K562 (cell line): ENCODE data around the gene NPTXR. TPM values are rescaled to one million over a fixed set of nuclear protein-coding genes. Genes with fewer than 3 reads are reported as not detected.

Experiments used
- ATAC-seq: fragments of 200-7000 bp; cut with Tn5 transposase; 3 replicates; pipeline ENCODE4 v1.9.1; 2020; ENCODE audit warnings: moderate library complexity
- BruUV-seq: library from RNA; stranded (reverse); fragments of 400-500 nt; replicated peaks from 2 replicates; lab custom pipeline; 2021; lab: Mats Ljungman, UMichigan
- CTCF ChIA-PET: fragments of 300-600 bp; formaldehyde crosslinking; extraction: SDS; loops from one replicate; lab custom pipeline; 2021; ENCODE audit warnings: low intra/inter-chr PET ratio; lab: Yijun Ruan, JAX
- POLR2A ChIA-PET: fragments of 300-600, 350-650 bp; sonication (Branson Sonifier 250); formaldehyde crosslinking; extraction: SDS; loops from one replicate; lab custom pipeline; 2021; ENCODE audit warnings: antibody characterized with exemption, inconsistent platforms; lab: Yijun Ruan, JAX
- DNase-seq, 4 experiments: peaks; one replicate each; pipeline versions ENCODE4 v3.0.0 to v3.0.0-alpha.2; 2011 to 2018; ENCODE audit warnings: low spot score in 3 of 4, mixed read lengths in 3 of 4; ENCODE audit errors: extremely low read depth in 1 of 4
- FAIRE-seq: peaks from 2 replicates; lab custom pipeline; 2011; peaks lifted over from hg19 to GRCh38; lab: Jason Lieb, UNC
- H2AFZ ChIP-seq: 2 replicates; pipeline ENCODE4 v1.6.0; 2011; ENCODE audit warnings: low read depth, low read length, control low read depth, inconsistent platforms
- H3K27ac ChIP-seq: fragments of 200-600 bp; 3 replicates; pipeline ENCODE4 v1.8.0; 2011; ENCODE audit warnings: low read depth, mild to moderate bottlenecking, control low read depth, inconsistent platforms, low read length, moderate library complexity, mixed read lengths; ENCODE audit errors: extremely low read depth
- H3K27me3 ChIP-seq, 2 experiments: fragments of 300-600 bp in 1 of 2; 2 replicates in 1 of 2; 3 replicates in 1 of 2; pipeline versions ENCODE4 v1.6.0 to v1.8.0; 2011; ENCODE audit warnings: inconsistent platforms in 2 of 2, low read length in 2 of 2, mild to moderate bottlenecking in 1 of 2, mixed read lengths in 1 of 2, moderate library complexity in 1 of 2; ENCODE audit not compliant: control insufficient read depth in 2 of 2, insufficient read depth in 2 of 2
- H3K36me3 ChIP-seq: fragments of 300-600 bp; 3 replicates; pipeline ENCODE4 v1.8.0; 2011; ENCODE audit warnings: mild to moderate bottlenecking, low read length, inconsistent platforms; ENCODE audit not compliant: control insufficient read depth, insufficient read depth
- H3K4me1 ChIP-seq, 2 experiments: fragments of 200-600 bp in 1 of 2; replicated peaks in 1 of 2; 2 replicates in 1 of 2; 3 replicates in 1 of 2; pipeline versions ENCODE4 v1.5.1 to v1.8.0; 2011; ENCODE audit warnings: inconsistent platforms in 2 of 2, low read length in 2 of 2, mild to moderate bottlenecking in 1 of 2, mixed read lengths in 1 of 2, moderate library complexity in 1 of 2; ENCODE audit not compliant: control insufficient read depth in 2 of 2, insufficient read depth in 2 of 2
- H3K4me2 ChIP-seq: 2 replicates; pipeline ENCODE4 v1.6.1; 2011; ENCODE audit warnings: low read length, control low read depth, inconsistent platforms, mixed read lengths; ENCODE audit not compliant: insufficient read depth
- H3K4me3 ChIP-seq: fragments of 200-600 bp; sonication (generic), shearing (Covaris generic); 2 replicates; pipeline ENCODE4 v1.5.1; 2016; ENCODE audit warnings: control low read depth, inconsistent platforms
- H3K79me2 ChIP-seq: fragments of 200-600 bp; 3 replicates; pipeline ENCODE4 v1.8.0; 2011; ENCODE audit warnings: low read length, inconsistent platforms; ENCODE audit not compliant: control insufficient read depth, insufficient read depth
- H3K9ac ChIP-seq, 2 experiments: 2 replicates each; pipeline versions ENCODE4 v1.6.0 to v1.6.1; 2011; ENCODE audit warnings: low read depth in 2 of 2, low read length in 2 of 2, control low read depth in 1 of 2, inconsistent platforms in 1 of 2, mild to moderate bottlenecking in 1 of 2, mixed read lengths in 1 of 2; ENCODE audit not compliant: insufficient read depth in 1 of 2
- H3K9me1 ChIP-seq: one replicate; pipeline ENCODE4 v1.6.0; 2011; ENCODE audit warnings: inconsistent platforms, mild to moderate bottlenecking, low read length, moderate library complexity; ENCODE audit not compliant: control insufficient read depth, insufficient read depth
- H3K9me3 ChIP-seq: replicated peaks from 2 replicates; pipeline ENCODE4 v1.5.1; 2011; ENCODE audit warnings: low read depth, low read length, inconsistent platforms; ENCODE audit not compliant: control insufficient read depth, insufficient read depth
- H4K20me1 ChIP-seq: replicated peaks from 2 replicates; pipeline ENCODE4 v1.6.1; 2011; ENCODE audit warnings: low read length, inconsistent platforms, mixed read lengths; ENCODE audit not compliant: control insufficient read depth, insufficient read depth
- ASH1L ChIP-seq: fragments of 450-650 bp; IDR thresholded peaks from 2 replicates; pipeline ENCODE4 v1.6.1; 2018; ENCODE audit warnings: borderline replicate concordance, mild to moderate bottlenecking, low read depth; ENCODE audit not compliant: partially characterized antibody
- CREB3L1 ChIP-seq: fragments of 450-650 bp; IDR thresholded peaks from 2 replicates; pipeline ENCODE4 v1.6.1; 2014; ENCODE audit warnings: low read depth, mild to moderate bottlenecking, moderate library complexity, borderline replicate concordance
- ELK3 ChIP-seq: fragments of 450-650 bp; formaldehyde crosslinking; IDR thresholded peaks from 2 replicates; pipeline ENCODE4 v1.4.0; 2020; ENCODE audit warnings: mild to moderate bottlenecking
- GABPA ChIP-seq: fragments of 200-800 bp; sonication (Bioruptor generic); conservative IDR thresholded peaks from 2 replicates; pipeline ENCODE4 v1.6.1; 2016; ENCODE audit warnings: low read depth, missing genetic modification characterization, missing compliant biosample characterization
- ILF3 ChIP-seq: fragments of 450-650 bp; IDR thresholded peaks from 2 replicates; pipeline ENCODE4 v1.6.1; 2018; ENCODE audit warnings: antibody characterized with exemption, mild to moderate bottlenecking, moderate library complexity, borderline replicate concordance
- KAT2B ChIP-seq: IDR thresholded peaks from one replicate; pipeline ENCODE4 v1.6.1; 2012; ENCODE audit warnings: low read depth, mild to moderate bottlenecking, control low read depth, inconsistent platforms, low read length, moderate library complexity
- MCM7 ChIP-seq, 2 experiments: fragments of 450-650 bp; IDR thresholded peaks; 2 replicates each; pipeline ENCODE4 v1.6.1; 2016 to 2018
- MTA1 ChIP-seq: fragments of 450-650 bp; IDR thresholded peaks from 2 replicates; pipeline ENCODE4 v1.6.1; 2017; ENCODE audit warnings: borderline replicate concordance
- STAT5A ChIP-seq: IDR thresholded peaks from 2 replicates; pipeline ENCODE4 v1.6.1; 2012; ENCODE audit warnings: low read length, inconsistent platforms, borderline replicate concordance
- WGBS: fragments of 100-300 bp; shearing (Covaris generic); methylation state at CpG from one replicate; pipeline ENCODE4 v1.1.6; 2016; ENCODE audit warnings: low coverage, mixed read lengths; ENCODE audit not compliant: insufficient coverage; ENCODE audit errors: missing lambda C conversion rate; 5-methylcytosine and 5-hydroxymethylcytosine counted together
- in situ Hi-C: fragments of 300-500 bp; cut with MboI; formaldehyde crosslinking; loops from 4 replicates; pipeline ENCODE4 v1.15.0; 2018; ENCODE audit warnings: inconsistent platforms, mixed read lengths
- intact Hi-C: fragments of 100-400 bp; cut with micrococcal nuclease; formaldehyde crosslinking; loops from 2 replicates; pipeline ENCODE4 v1.14.2; 2022
- polyA plus RNA-seq, 8 experiments: library from polyadenylated mRNA; depleted of rRNA in 4 of 8; stranded (reverse) in 5 of 8; unstranded in 3 of 8; fragments of >200 nt; fragmentation: Nextera tagmentation in 2 of 8; fragmentation: Illumina TruSeq in 1 of 8; extraction: Ambion mirVana in 2 of 8; extraction: Trizol in 1 of 8; gene quantifications; 2 replicates each; pipeline versions ENCODE4 v1.2.1 to v1.2.3, GENCODE V29; 2011 to 2014; ENCODE audit warnings: inconsistent platforms in 1 of 8, missing spikeins in 1 of 8
- total RNA-seq, 7 experiments: library from RNA; depleted of rRNA in 6 of 7; stranded (reverse); fragments of >200 nt in 6 of 7; fragmentation: Illumina TruSeq in 2 of 7; extraction: Trizol in 2 of 7; gene quantifications; 2 replicates each; pipeline versions ENCODE4 v1.2.1 to v1.2.3, GENCODE V29; 2011 to 2021; ENCODE audit warnings: low replicate concordance in 1 of 7

The NPTXR gene
- total and polyA plus RNA-seq, 9 of the 15 experiments (the other 6 are each of a cell fraction or from before 2014, with no cell fraction given) = 0.01 to 3.1 (median 1.1) TPM

DNA sequence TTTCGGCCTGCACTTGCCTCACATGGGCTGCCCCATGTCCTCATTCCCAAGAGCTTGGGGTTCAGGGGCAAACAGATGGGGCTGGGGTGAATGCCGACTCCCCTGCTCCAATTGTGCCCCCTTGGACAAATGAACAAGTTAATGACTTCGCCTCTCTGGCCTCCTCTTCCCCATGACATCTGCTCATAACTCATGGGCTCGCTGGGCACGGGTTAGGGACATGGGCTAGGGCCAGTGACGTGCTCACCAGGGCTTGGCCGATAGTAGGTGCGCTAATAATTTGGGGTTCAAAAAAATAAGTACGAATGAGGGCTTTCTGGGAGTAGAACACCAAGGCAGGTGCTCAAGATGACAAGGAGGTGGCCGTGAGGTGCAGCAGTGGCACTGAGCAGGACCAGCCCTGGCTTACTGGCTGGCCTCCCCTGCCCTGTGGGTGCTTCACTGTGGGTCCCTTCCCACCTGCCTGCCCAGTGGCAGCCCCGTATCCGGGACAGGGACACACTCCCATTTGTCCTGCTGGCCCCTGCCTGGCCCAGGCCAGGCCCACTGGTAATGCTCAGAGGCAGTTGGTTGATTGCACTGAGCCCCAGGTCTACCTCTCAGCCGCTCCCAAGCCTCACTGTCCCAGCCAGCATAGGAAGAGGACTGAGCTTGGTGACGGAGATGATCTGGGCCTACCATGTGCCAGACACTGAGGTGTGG, 15.9 kb upstream of the NPTXR start:
- no peak overlapping the region for H2AFZ ChIP-seq
- no peaks in the 10 kb centered on the region for H4K20me1 ChIP-seq
- no peaks in the 10 kb centered on the region for H3K27me3 ChIP-seq
- H3K36me3 ChIP-seq = no peaks in the 10 kb centered on the region; the same call in 2 of the 3 replicates
- intact Hi-C loops (no loop called here), in situ Hi-C loops (no loop called here)
- no peak for FAIRE-seq
- no peak overlapping the region for H3K4me2 ChIP-seq
- H3K9me1 ChIP-seq = peaks cover 2% of the 10 kb centered on the region
- WGBS = 65% methylated on average over 13 of the region's 14 CpGs
- no peaks in the 10 kb centered on the region for H3K9me3 ChIP-seq
- no peak for DNase-seq
- H3K4me3 ChIP-seq = no peak overlapping the region
- no peaks in the 10 kb centered on the region; the same call in 2 of the 3 replicates for H3K79me2 ChIP-seq
- POLR2A ChIA-PET = no interaction called here
- CTCF ChIA-PET = no interaction called here
- peak overlapping the region in 1 of 2 experiments; percentile 36; a peak in 1 of 4 replicates for H3K9ac ChIP-seq
- H3K4me1 ChIP-seq = peaks cover 0 to 27% of the 10 kb centered on the region in 2 experiments; a peak in 3 of 5 replicates
- no peak for ATAC-seq
- no TSS peak for BruUV-seq
- no peak overlapping the region for H3K27ac ChIP-seq
- TF ChIP-seq STAT5A (no peak), ASH1L (no peak), ELK3 (CRISPR knock-in tag) (no peak), MCM7 (IDR thresholded peaks at IDR 0.05) (no peak), MTA1 (no peak), ILF3 (no peak), CREB3L1 (no peak), KAT2B (no peak), GABPA (tag) (no peak)
